ENCODE data around the gene GDPD4. TPM values are rescaled to one million over a fixed set of nuclear protein-coding genes. Genes with fewer than 3 reads are reported as not detected.

GDPD4 gene
- total RNA-seq, 4 donors from 2014 or later = not detected

- H3K27me3 ChIP-seq = no peaks in the 10 kb centered on the region
- intact Hi-C loops (cut with DNase I; ENCODE audit: low total_unique reads) (no loop called here), in situ Hi-C loops (cut with MboI; ENCODE audit: low sequenced_read_pairs in 4 of 4) (no loop called here)
- no peak for DNase-seq
- no peak overlapping the region for H3K27ac ChIP-seq
- H3K4me3 ChIP-seq = no peak overlapping the region
- TF ChIP-seq POLR2A (IDR thresholded peaks at IDR 0.05) = no peak
- TF ChIP-seq CTCF (IDR thresholded peaks at IDR 0.05 in 4 of 5, conservative IDR thresholded peaks at IDR 0.05 in 1 of 5) = no peak
- no peaks in the 10 kb centered on the region for H3K9me3 ChIP-seq
- ATAC-seq = no peak
- H3K36me3 ChIP-seq = no peaks in the 10 kb centered on the region
- no peaks in the 10 kb centered on the region for H3K4me1 ChIP-seq
Measured at GRCh38 chr11:77205467-77206263, 95.8 kb downstream of the GDPD4 start.

- Histone ChIP-seq H3K27me3 (no peaks in the 10 kb centered on the region), H3K4me3 (no peak overlapping the region), H3K9me3 (no peaks in the 10 kb centered on the region), H3K36me3 (no peaks in the 10 kb centered on the region), H3K4me1 (no peaks in the 10 kb centered on the region), H3K27ac (no peak overlapping the region)
- DNase-seq (no peak), ATAC-seq (no peak)
- intact Hi-C loops (cut with DNase I; ENCODE audit: low total_unique reads) (no loop called here), in situ Hi-C loops (cut with MboI; ENCODE audit: low sequenced_read_pairs in 4 of 4) (no loop called here)
- TF ChIP-seq POLR2A (IDR thresholded peaks at IDR 0.05) (no peak), CTCF (IDR thresholded peaks at IDR 0.05 in 4 of 5, conservative IDR thresholded peaks at IDR 0.05 in 1 of 5) (no peak)
Measured at GRCh38 chr11:77204754-77205466, 96.6 kb downstream of the GDPD4 start.

- H3K4me3 ChIP-seq = no peak overlapping the region
- intact Hi-C loops (cut with DNase I; ENCODE audit: low total_unique reads) = no loop called here
- TF ChIP-seq CTCF (IDR thresholded peaks at IDR 0.05 in 4 of 5, conservative IDR thresholded peaks at IDR 0.05 in 1 of 5) (no peak), POLR2A (IDR thresholded peaks at IDR 0.05) (no peak)
- H3K36me3 ChIP-seq = no peaks in the 10 kb centered on the region
- H3K27me3 ChIP-seq = no peaks in the 10 kb centered on the region
- DNase-seq (no peak), ATAC-seq (no peak)
- H3K4me1 ChIP-seq = no peaks in the 10 kb centered on the region
- in situ Hi-C loops (cut with MboI; ENCODE audit: low sequenced_read_pairs in 4 of 4) = no loop called here
- H3K9me3 ChIP-seq = no peaks in the 10 kb centered on the region
- H3K27ac ChIP-seq = no peak overlapping the region
Measured at GRCh38 chr11:77203901-77204753, 97.4 kb downstream of the GDPD4 start.

- H3K4me1 ChIP-seq = no peaks in the 10 kb centered on the region
- DNase-seq (no peak), ATAC-seq (no peak)
- no peaks in the 10 kb centered on the region for H3K36me3 ChIP-seq
- in situ Hi-C loops (cut with MboI; ENCODE audit: low sequenced_read_pairs in 4 of 4) = no loop called here
- TF ChIP-seq CTCF (IDR thresholded peaks at IDR 0.05 in 4 of 5, conservative IDR thresholded peaks at IDR 0.05 in 1 of 5) (no peak), POLR2A (IDR thresholded peaks at IDR 0.05) (no peak)
- intact Hi-C loops (cut with DNase I; ENCODE audit: low total_unique reads) = no loop called here
- no peak overlapping the region for H3K27ac ChIP-seq
- H3K9me3 ChIP-seq = no peaks in the 10 kb centered on the region
- no peaks in the 10 kb centered on the region for H3K27me3 ChIP-seq
- no peak overlapping the region for H3K4me3 ChIP-seq
Measured at GRCh38 chr11:77202941-77203900, 98.3 kb downstream of the GDPD4 start.
